Left ventricle myocardium superior (tissue), 1 donor: ENCODE measurements around the gene IDI1. TPM values are rescaled to one million over a fixed set of nuclear protein-coding genes. Genes with fewer than 3 reads are reported as not detected.
"Not testable (repeated sequence)": the region's sequence is repeated elsewhere in the genome, so short reads cannot be mapped to it uniquely, and the experiment has no call there.

Experiments
- ATAC-seq: fragments of 200-7000 bp; cut with Tn5 transposase; one replicate; pipeline ENCODE4 v1.9.1; 2020; ENCODE audit warnings: mild to moderate bottlenecking, moderate library complexity
- DNase-seq: peaks from one replicate; pipeline ENCODE4 v3.0.0-alpha.2; 2020
- intact Hi-C: fragments of 100-400 bp; cut with micrococcal nuclease; formaldehyde crosslinking; loops from one replicate; pipeline ENCODE4 v1.11.0; 2022
- total RNA-seq: library from RNA; stranded (reverse); fragmentation: NEBNext Ultra II Directional; extraction: Animal tissue kit (Norgen Biotek cat#: 25700); gene quantifications from one replicate; pipeline ENCODE4 v1.2.1, GENCODE V29; 2021
- donor health status: DM: no; HTN: yes; CAD: no; lungs with severe emphysema.

IDI1 gene
- total RNA-seq, 1 donor from 2014 or later = 15.8 TPM

GRCh38 chr10:1043532-1043995 is 5.4 kb downstream of the IDI1 start:
- no peak for DNase-seq
- peak; percentile 57 for ATAC-seq
- intact Hi-C loops = no loop called here

GRCh38 chr10:1041514-1041913 is 7.4 kb downstream of the IDI1 start:
- intact Hi-C loops = no loop called here
- DNase-seq (no peak), ATAC-seq (no peak)

- intact Hi-C loops = no loop called here
- no peak for ATAC-seq
- no peak for DNase-seq
Measured at GRCh38 chr10:1040133-1040532, 8.8 kb downstream of the IDI1 start.

GRCh38 chr10:1038769-1039168 is 10.2 kb downstream of the IDI1 start:
- DNase-seq, ATAC-seq, intact Hi-C loops: not testable (repeated sequence)

GRCh38 chr10:1037098-1037497 is 11.8 kb downstream of the IDI1 start:
- intact Hi-C loops = no loop called here
- no peak for DNase-seq
- no peak for ATAC-seq

GRCh38 chr10:1036341-1036791 is 12.6 kb downstream of the IDI1 start:
- intact Hi-C loops = no loop called here
- no peak for ATAC-seq
- no peak for DNase-seq

- DNase-seq (no peak), ATAC-seq (no peak)
- intact Hi-C loops = no loop called here
Measured at GRCh38 chr10:1035201-1035600, 13.7 kb downstream of the IDI1 start.

- intact Hi-C loops = no loop called here
- DNase-seq = no peak
- ATAC-seq = no peak
Measured at GRCh38 chr10:1034758-1035157, 14.2 kb downstream of the IDI1 start.

- DNase-seq = no peak
- intact Hi-C loops = no loop called here
- peak; percentile 83 for ATAC-seq
Measured at GRCh38 chr10:1033601-1034000, 15.3 kb downstream of the IDI1 start.

- DNase-seq (no peak), ATAC-seq (no peak)
- intact Hi-C loops = no loop called here
Measured at GRCh38 chr10:1029838-1030237, 19.1 kb downstream of the IDI1 start.

GRCh38 chr10:1026578-1026977 is 22.3 kb downstream of the IDI1 start:
- ATAC-seq = peak; percentile 66
- no peak for DNase-seq
- intact Hi-C loops = no loop called here

- DNase-seq = no peak
- ATAC-seq = no peak
- intact Hi-C loops = no loop called here
Measured at GRCh38 chr10:1025683-1026082, 23.2 kb downstream of the IDI1 start, which contains the start of gene IDI2. Gene IDI2, minus strand, starts transcription at chr10:1025859. Its CDS starts 1,136 bp downstream, at chr10:1024723.

GRCh38 chr10:1024103-1024502 is 24.8 kb downstream of the IDI1 start:
- ATAC-seq (no peak), DNase-seq (no peak)
- intact Hi-C loops = no loop called here

GRCh38 chr10:1022413-1022812 is 26.5 kb downstream of the IDI1 start:
- DNase-seq (no peak), ATAC-seq (peak; percentile 78)
- intact Hi-C loops = no loop called here

GRCh38 chr10:1020958-1021357 is 28.0 kb downstream of the IDI1 start:
- DNase-seq = no peak
- intact Hi-C loops = no loop called here
- ATAC-seq = no peak

- intact Hi-C loops = no loop called here
- ATAC-seq (no peak), DNase-seq (no peak)
Measured at GRCh38 chr10:1020460-1020859, 28.5 kb downstream of the IDI1 start.

- ATAC-seq = no peak
- no peak for DNase-seq
- intact Hi-C loops = no loop called here
Measured at GRCh38 chr10:1019362-1019761, 29.6 kb downstream of the IDI1 start.

- ATAC-seq (no peak), DNase-seq (no peak)
- intact Hi-C loops = no loop called here
Measured at GRCh38 chr10:1015688-1016087, 33.2 kb downstream of the IDI1 start.

- intact Hi-C loops = no loop called here
- DNase-seq (no peak), ATAC-seq (no peak)
Measured at GRCh38 chr10:1011696-1012095, 37.2 kb downstream of the IDI1 start.

GRCh38 chr10:1010703-1011102 is 38.2 kb downstream of the IDI1 start:
- DNase-seq (no peak), ATAC-seq (no peak)
- intact Hi-C loops = no loop called here

- ATAC-seq, DNase-seq: not testable (repeated sequence)
Measured at GRCh38 chr10:1009947-1010346, 39.0 kb downstream of the IDI1 start.

GRCh38 chr10:1009071-1009494 is 39.8 kb downstream of the IDI1 start:
- ATAC-seq = no peak
- intact Hi-C loops = no loop called here
- no peak for DNase-seq

More at GRCh38 chr10:1009947-1010346, 39.0 kb downstream of the IDI1 start:
- intact Hi-C loops = not testable (repeated sequence)
